ENCODE results near the gene CHPF.

DNA sequence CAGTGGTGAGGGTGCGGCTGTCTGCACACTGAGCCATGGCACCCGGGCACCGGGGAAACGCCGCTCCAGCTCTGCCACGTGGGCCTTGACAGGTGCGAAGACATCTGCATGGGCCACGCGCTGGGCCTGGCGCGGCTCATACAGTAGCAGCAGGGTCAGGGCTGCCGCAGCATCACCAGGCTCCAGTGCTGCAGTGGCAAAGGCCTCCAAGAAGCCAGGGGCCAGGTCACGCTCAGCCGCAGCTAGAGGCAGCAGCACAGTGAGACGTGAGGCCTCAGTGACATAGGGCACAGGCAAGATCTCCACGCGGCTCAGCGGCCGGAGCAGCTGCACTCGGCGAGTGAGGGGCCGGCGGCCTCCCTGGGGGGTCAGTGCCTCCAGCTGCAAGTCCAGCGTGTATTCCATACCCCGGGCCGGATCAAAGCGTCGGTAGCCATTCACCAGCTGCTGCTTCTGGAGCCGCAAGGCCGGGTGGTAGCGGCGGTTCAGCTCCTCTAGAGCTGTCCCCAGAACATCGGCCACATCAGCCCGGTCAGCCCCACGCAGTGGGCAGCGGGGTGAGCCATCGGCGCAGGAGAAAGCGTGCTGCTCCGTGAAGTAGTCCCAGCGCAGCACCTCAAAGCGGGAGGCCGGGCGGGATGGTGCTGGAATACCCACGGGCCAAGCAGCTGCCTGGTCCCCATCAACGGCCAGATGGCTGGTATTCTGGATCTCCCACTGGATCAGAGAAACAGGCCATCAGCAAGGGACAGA lies 3.5 kb downstream of the CHPF start:
- no peak for TF ChIP-seq CTCF (IDR thresholded peaks at IDR 0.05; ENCODE audit: insufficient read depth, low read length)
- TF ChIP-seq POLR2AphosphoS5 (IDR thresholded peaks at IDR 0.05; ENCODE audit: low read depth) = no peak

Data from HL-60 (cell line).